ENCODE results near the gene TAF11.
A peak's percentile ranks its signal among the peaks of the same experiment; 100 is the strongest.
"Not testable (repeated sequence)": the region's sequence is repeated elsewhere in the genome, so short reads cannot be mapped to it uniquely, and the experiment has no call there.

The TAF11 gene
- long read RNA-seq, transcript TAF11-201 (5 exons, 1,580 nt): major isoform, 85 of 108 reads
- long read RNA-seq, partial matches to known transcripts: 7 of 108 reads
- long read RNA-seq, other reads (novel, unspliced or antisense): 13 of 108 reads

GRCh38 chr6:34887753-34888513, at the start of gene TAF11:
TAF11 (minus strand) TSS chr6:34888042; CDS start chr6:34887957, 85 bp downstream.
- DNase-seq (ENCODE audit: low read depth in 1 of 2, low spot score in 1 of 2): peak; percentile 94 to 95
- Histone ChIP-seq H3K4me3 (replicated peaks; ENCODE audit: insufficient read depth, low read length) (peak within 1 kb of the TSS; percentile 97), H3K27me3 (ENCODE audit: insufficient read depth, poor library complexity, severe bottlenecking) (no peaks in the 10 kb centered on the region), H3K27ac (replicated peaks) (peak within 1 kb of the TSS; percentile 78)
- TF ChIP-seq SPI1 (IDR thresholded peaks at IDR 0.05; ENCODE audit: borderline replicate concordance, low read depth) (peak; percentile 7; the same call in 1 of the 2 replicates), POLR2AphosphoS5 (IDR thresholded peaks at IDR 0.05; ENCODE audit: low read depth) (peak; percentile 90), GABPA (IDR thresholded peaks at IDR 0.05; ENCODE audit: low read depth) (peak; percentile 66)
- TF ChIP-seq, protein P1, sequence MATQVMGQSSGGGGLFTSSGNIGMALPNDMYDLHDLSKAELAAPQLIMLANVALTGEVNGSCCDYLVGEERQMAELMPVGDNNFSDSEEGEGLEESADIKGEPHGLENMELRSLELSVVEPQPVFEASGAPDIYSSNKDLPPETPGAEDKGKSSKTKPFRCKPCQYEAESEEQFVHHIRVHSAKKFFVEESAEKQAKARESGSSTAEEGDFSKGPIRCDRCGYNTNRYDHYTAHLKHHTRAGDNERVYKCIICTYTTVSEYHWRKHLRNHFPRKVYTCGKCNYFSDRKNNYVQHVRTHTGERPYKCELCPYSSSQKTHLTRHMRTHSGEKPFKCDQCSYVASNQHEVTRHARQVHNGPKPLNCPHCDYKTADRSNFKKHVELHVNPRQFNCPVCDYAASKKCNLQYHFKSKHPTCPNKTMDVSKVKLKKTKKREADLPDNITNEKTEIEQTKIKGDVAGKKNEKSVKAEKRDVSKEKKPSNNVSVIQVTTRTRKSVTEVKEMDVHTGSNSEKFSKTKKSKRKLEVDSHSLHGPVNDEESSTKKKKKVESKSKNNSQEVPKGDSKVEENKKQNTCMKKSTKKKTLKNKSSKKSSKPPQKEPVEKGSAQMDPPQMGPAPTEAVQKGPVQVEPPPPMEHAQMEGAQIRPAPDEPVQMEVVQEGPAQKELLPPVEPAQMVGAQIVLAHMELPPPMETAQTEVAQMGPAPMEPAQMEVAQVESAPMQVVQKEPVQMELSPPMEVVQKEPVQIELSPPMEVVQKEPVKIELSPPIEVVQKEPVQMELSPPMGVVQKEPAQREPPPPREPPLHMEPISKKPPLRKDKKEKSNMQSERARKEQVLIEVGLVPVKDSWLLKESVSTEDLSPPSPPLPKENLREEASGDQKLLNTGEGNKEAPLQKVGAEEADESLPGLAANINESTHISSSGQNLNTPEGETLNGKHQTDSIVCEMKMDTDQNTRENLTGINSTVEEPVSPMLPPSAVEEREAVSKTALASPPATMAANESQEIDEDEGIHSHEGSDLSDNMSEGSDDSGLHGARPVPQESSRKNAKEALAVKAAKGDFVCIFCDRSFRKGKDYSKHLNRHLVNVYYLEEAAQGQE (IDR thresholded peaks at IDR 0.05; ENCODE audit: insufficient replicate concordance, low read depth): peak; percentile 51
- TF ChIP-seq, protein P2, sequence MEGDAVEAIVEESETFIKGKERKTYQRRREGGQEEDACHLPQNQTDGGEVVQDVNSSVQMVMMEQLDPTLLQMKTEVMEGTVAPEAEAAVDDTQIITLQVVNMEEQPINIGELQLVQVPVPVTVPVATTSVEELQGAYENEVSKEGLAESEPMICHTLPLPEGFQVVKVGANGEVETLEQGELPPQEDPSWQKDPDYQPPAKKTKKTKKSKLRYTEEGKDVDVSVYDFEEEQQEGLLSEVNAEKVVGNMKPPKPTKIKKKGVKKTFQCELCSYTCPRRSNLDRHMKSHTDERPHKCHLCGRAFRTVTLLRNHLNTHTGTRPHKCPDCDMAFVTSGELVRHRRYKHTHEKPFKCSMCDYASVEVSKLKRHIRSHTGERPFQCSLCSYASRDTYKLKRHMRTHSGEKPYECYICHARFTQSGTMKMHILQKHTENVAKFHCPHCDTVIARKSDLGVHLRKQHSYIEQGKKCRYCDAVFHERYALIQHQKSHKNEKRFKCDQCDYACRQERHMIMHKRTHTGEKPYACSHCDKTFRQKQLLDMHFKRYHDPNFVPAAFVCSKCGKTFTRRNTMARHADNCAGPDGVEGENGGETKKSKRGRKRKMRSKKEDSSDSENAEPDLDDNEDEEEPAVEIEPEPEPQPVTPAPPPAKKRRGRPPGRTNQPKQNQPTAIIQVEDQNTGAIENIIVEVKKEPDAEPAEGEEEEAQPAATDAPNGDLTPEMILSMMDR (IDR thresholded peaks at IDR 0.05; ENCODE audit: insufficient read depth, low read length): no peak

GRCh38 chr6:34934516-34934915, 46.7 kb upstream of the TAF11 start:
- TF ChIP-seq SPI1 (IDR thresholded peaks at IDR 0.05; ENCODE audit: borderline replicate concordance, low read depth) (no peak), GABPA (IDR thresholded peaks at IDR 0.05; ENCODE audit: low read depth) (no peak), POLR2AphosphoS5 (IDR thresholded peaks at IDR 0.05; ENCODE audit: low read depth) (no peak)
- TF ChIP-seq, protein P2 (IDR thresholded peaks at IDR 0.05; ENCODE audit: insufficient read depth, low read length): no peak
- TF ChIP-seq, protein P1 (IDR thresholded peaks at IDR 0.05; ENCODE audit: insufficient replicate concordance, low read depth): no peak
- DNase-seq (ENCODE audit: low read depth in 1 of 2, low spot score in 1 of 2): no peak
- no peaks in the 10 kb centered on the region for H3K27me3 ChIP-seq (ENCODE audit: insufficient read depth, poor library complexity, severe bottlenecking)
- no peak overlapping the region for H3K27ac ChIP-seq (replicated peaks)
- no peak overlapping the region for H3K4me3 ChIP-seq (replicated peaks; ENCODE audit: insufficient read depth, low read length)

DNA sequence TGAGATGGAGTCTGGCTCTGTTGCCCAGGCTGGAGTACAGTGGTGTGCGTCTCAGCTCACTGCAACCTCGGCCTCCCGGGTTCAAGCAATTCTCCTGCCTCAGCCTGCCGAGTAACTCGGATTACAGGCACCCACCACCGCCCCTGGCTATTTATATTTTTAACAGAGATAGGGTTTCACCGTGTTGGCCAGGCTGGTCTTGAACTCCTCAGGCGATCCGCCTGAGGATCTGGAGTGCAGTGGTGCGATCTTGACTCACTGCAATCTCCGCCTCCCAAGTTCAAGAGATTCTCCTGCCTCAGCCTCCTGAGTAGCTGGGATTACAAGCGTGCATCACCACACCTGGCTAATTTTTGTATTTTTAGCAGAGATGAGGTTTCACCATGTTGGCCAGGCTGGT, 44.4 kb upstream of the TAF11 start:
- not testable (repeated sequence) for DNase-seq (ENCODE audit: low read depth in 1 of 2, low spot score in 1 of 2); H3K4me3 ChIP-seq (replicated peaks; ENCODE audit: insufficient read depth, low read length); H3K27me3 ChIP-seq (ENCODE audit: insufficient read depth, poor library complexity, severe bottlenecking); H3K27ac ChIP-seq (replicated peaks)

- Histone ChIP-seq H3K27ac (replicated peaks) (no peak overlapping the region), H3K4me3 (replicated peaks; ENCODE audit: insufficient read depth, low read length) (no peak overlapping the region), H3K27me3 (ENCODE audit: insufficient read depth, poor library complexity, severe bottlenecking) (no peaks in the 10 kb centered on the region)
- TF ChIP-seq, protein P2 (IDR thresholded peaks at IDR 0.05; ENCODE audit: insufficient read depth, low read length): no peak
- no peak for TF ChIP-seq POLR2AphosphoS5 (IDR thresholded peaks at IDR 0.05; ENCODE audit: low read depth)
- TF ChIP-seq, protein P1 (IDR thresholded peaks at IDR 0.05; ENCODE audit: insufficient replicate concordance, low read depth): no peak
- no peak for TF ChIP-seq SPI1 (IDR thresholded peaks at IDR 0.05; ENCODE audit: borderline replicate concordance, low read depth)
- no peak for TF ChIP-seq GABPA (IDR thresholded peaks at IDR 0.05; ENCODE audit: low read depth)
- DNase-seq (ENCODE audit: low read depth in 1 of 2, low spot score in 1 of 2): no peak
These were observed 42.4 kb upstream of the TAF11 start for GRCh38 chr6:34930221-34930620.

All from HL-60 (cell line).